Thyroid gland (tissue), 4 donors: ENCODE data around the gene PEX14. TPM values are rescaled to one million over a fixed set of nuclear protein-coding genes. Genes with fewer than 3 reads are reported as not detected.

Source experiments
- DNase-seq, 2 donors: peaks; one replicate each; pipeline ENCODE4 v3.0.0-alpha.2; 2019
- H3K27ac ChIP-seq, 3 donors: fragments of 200-600 bp; sonication (generic); 1 replicate in 2 of 3; 2 replicates in 1 of 3; pipeline ENCODE4 v1.5.1; 2016 to 2019; ENCODE audit warnings: mild to moderate bottlenecking in 1 of 3, moderate library complexity in 1 of 3
- H3K27me3 ChIP-seq: fragments of 200-600 bp; sonication (generic); one replicate; pipeline ENCODE4 v1.5.1; 2019
- H3K36me3 ChIP-seq, 2 donors: fragments of 200-600 bp; sonication (generic); one replicate each; pipeline ENCODE4 v1.5.1; 2016 to 2019
- H3K4me1 ChIP-seq, 2 donors: fragments of 200-600 bp; sonication (generic); one replicate each; pipeline ENCODE4 v1.5.1; 2017 to 2019
- H3K4me3 ChIP-seq, 3 donors: fragments of 200-600 bp; sonication (generic); replicated peaks in 1 of 3; 1 replicate in 2 of 3; 2 replicates in 1 of 3; pipeline ENCODE4 v1.5.1; 2016; ENCODE audit warnings: mild to moderate bottlenecking in 1 of 3
- H3K9me3 ChIP-seq: fragments of 200-600 bp; sonication (generic); one replicate; pipeline ENCODE4 v1.5.1; 2017
- CTCF ChIP-seq, 6 experiments: fragments of 200-600 bp in 3 of 6; fragments of 450-650 bp in 3 of 6; sonication (generic) in 3 of 6; IDR thresholded peaks; one replicate each; pipeline ENCODE4 v1.5.1; 2016 to 2019; ENCODE audit warnings: antibody characterized with exemption in 6 of 6, mild to moderate bottlenecking in 2 of 6, inconsistent platforms in 1 of 6, moderate library complexity in 1 of 6
- POLR2A ChIP-seq, 2 donors: fragments of 450-650 bp; IDR thresholded peaks; one replicate each; pipeline ENCODE4 v1.6.1; 2017; ENCODE audit warnings: antibody characterized with exemption in 2 of 2, mild to moderate bottlenecking in 2 of 2, moderate library complexity in 1 of 2
- WGBS, 2 donors: methylation state at CpG; one replicate each; pipeline ENCODE4 v1.1.5; 2017; 5-methylcytosine and 5-hydroxymethylcytosine counted together
- intact Hi-C: fragments of 100-400 bp; cut with DNase I; formaldehyde crosslinking; loops from one replicate; pipeline ENCODE4 v1.15.1; 2023
- total RNA-seq, 4 donors: library from RNA; depleted of rRNA; stranded (reverse); fragments of >200 nt; gene quantifications; one replicate each; pipeline ENCODE4 v1.2.3, GENCODE V29; 2016

PEX14 gene
- total RNA-seq, 4 donors from 2014 or later, result 14.0 to 28.4 (median 20.7) TPM

GRCh38 chr1:10430216-10431069 lies 44.3 kb upstream of the PEX14 start, which contains the start of gene CENPS:
TSS of gene CENPS (plus strand) at chr1:10430433. CDS start at chr1:10430518, 85 bp downstream.
- DNase-seq, result peak; percentile 89 to 90
- Histone ChIP-seq H3K4me3 (peak within 1 kb of the TSS; percentile 28 to 45 (median 35)), H3K9me3 (no peaks in the 10 kb centered on the region), H3K36me3 (no peaks in the 10 kb centered on the region), H3K27me3 (no peaks in the 10 kb centered on the region), H3K27ac (peak within 1 kb of the TSS in 1 of 3 donors; percentile 25), H3K4me1 (peaks cover 8% of the 10 kb centered on the region in 2 donors)
- intact Hi-C loops, result loop anchor here (5.0 kb wide), 1 partner anchor 62 kb away; no protein-coding TSS in a partner anchor
- WGBS, 2 donors, result 0% methylated on average over 4 to 43 of the region's 95 CpGs
- TF ChIP-seq CTCF (IDR thresholded peaks at IDR 0.05) (peak; percentile 73 to 99 (median 95)), POLR2A (IDR thresholded peaks at IDR 0.05) (peak in 1 of 2 donors; percentile 63)

- H3K4me1 ChIP-seq, result peaks cover 8% of the 10 kb centered on the region in 2 donors
- 27 to 33% methylated on average over 23 to 30 of the region's 30 CpGs for WGBS, 2 donors
Measured at GRCh38 chr1:10431070-10431730, 43.5 kb upstream of the PEX14 start.

GRCh38 chr1:10432910-10433700 lies 41.6 kb upstream of the PEX14 start:
- intact Hi-C loops, result loop anchor here (5.0 kb wide), 1 partner anchor 59 kb away; no protein-coding TSS in a partner anchor
- H3K9me3 ChIP-seq, result no peaks in the 10 kb centered on the region
- H3K27me3 ChIP-seq, result no peaks in the 10 kb centered on the region
- no peaks in the 10 kb centered on the region for H3K36me3 ChIP-seq
- H3K27ac ChIP-seq, result no peak overlapping the region
- DNase-seq, result no peak
- H3K4me3 ChIP-seq, result no peak overlapping the region
- no peak for TF ChIP-seq POLR2A (IDR thresholded peaks at IDR 0.05)
- no peak for TF ChIP-seq CTCF (IDR thresholded peaks at IDR 0.05)
- WGBS, 2 donors, result 67 to 76% methylated on average over 12 to 14 of the region's 14 CpGs
- H3K4me1 ChIP-seq, result peaks cover 8% of the 10 kb centered on the region in 2 donors

More at GRCh38 chr1:10431070-10431730, 43.5 kb upstream of the PEX14 start:
- H3K27ac ChIP-seq, result peak overlapping the region in 1 of 3 donors; percentile 25
- H3K4me3 ChIP-seq, result peak overlapping the region; percentile 28 to 45 (median 35)
- no peaks in the 10 kb centered on the region for H3K27me3 ChIP-seq
- intact Hi-C loops, result loop anchor here (5.0 kb wide), 1 partner anchor 61 kb away; no protein-coding TSS in a partner anchor
- H3K9me3 ChIP-seq, result no peaks in the 10 kb centered on the region
- TF ChIP-seq POLR2A (IDR thresholded peaks at IDR 0.05) (no peak), CTCF (IDR thresholded peaks at IDR 0.05) (no peak)
- DNase-seq, result peak in 1 of 2 donors; percentile 8
- H3K36me3 ChIP-seq, result no peaks in the 10 kb centered on the region

- TF ChIP-seq CTCF (IDR thresholded peaks at IDR 0.05), result no peak
- TF ChIP-seq POLR2A (IDR thresholded peaks at IDR 0.05), result no peak
- intact Hi-C loops, result loop anchor here (5.0 kb wide), 1 partner anchor 59 kb away; no protein-coding TSS in a partner anchor
- Histone ChIP-seq H3K36me3 (no peaks in the 10 kb centered on the region), H3K4me1 (peaks cover 8% of the 10 kb centered on the region in 2 donors), H3K27ac (no peak overlapping the region), H3K27me3 (no peaks in the 10 kb centered on the region), H3K9me3 (no peaks in the 10 kb centered on the region), H3K4me3 (no peak overlapping the region)
- no peak for DNase-seq
- WGBS, 2 donors, result 85 to 86% methylated on average over 11 of the region's 11 CpGs
Measured at GRCh38 chr1:10433790-10434189, 41.0 kb upstream of the PEX14 start.
